Subcutaneous abdominal adipose tissue (tissue), 5 donors: ENCODE results near the gene CORO2B.

Experiments used
- H3K27ac ChIP-seq: one replicate; pipeline ENCODE4 v1.7.0; 2013; ENCODE audit warnings: low read depth, mild to moderate bottlenecking, inconsistent platforms, low read length, moderate library complexity
- H3K27me3 ChIP-seq, 5 donors: one replicate each; pipeline ENCODE4 v1.7.0; 2013; ENCODE audit warnings: low read length in 5 of 5, inconsistent platforms in 1 of 5; ENCODE audit not compliant: control insufficient read depth in 5 of 5, insufficient read depth in 4 of 5
- H3K36me3 ChIP-seq, 5 donors: one replicate each; pipeline ENCODE4 v1.7.0; 2013; ENCODE audit warnings: low read length in 5 of 5; ENCODE audit not compliant: control insufficient read depth in 5 of 5, insufficient read depth in 5 of 5
- H3K4me1 ChIP-seq, 5 donors: one replicate each; pipeline ENCODE4 v1.7.0; 2013; ENCODE audit warnings: low read length in 5 of 5, mild to moderate bottlenecking in 3 of 5, moderate library complexity in 1 of 5; ENCODE audit not compliant: control insufficient read depth in 5 of 5, insufficient read depth in 5 of 5
- H3K4me3 ChIP-seq, 5 donors: one replicate each; pipeline ENCODE4 v1.7.0; 2013; ENCODE audit warnings: low read length in 5 of 5, low read depth in 1 of 5
- H3K9ac ChIP-seq, 5 donors: one replicate each; pipeline ENCODE4 v1.7.0; 2013; ENCODE audit warnings: low read length in 5 of 5, mild to moderate bottlenecking in 4 of 5, moderate library complexity in 3 of 5
- H3K9me3 ChIP-seq, 5 donors: one replicate each; pipeline ENCODE4 v1.7.0; 2013; ENCODE audit warnings: low read length in 5 of 5; ENCODE audit not compliant: control insufficient read depth in 5 of 5
- donor health status: healthy.
- donor health status: healthy.
- donor health status: healthy.
- donor health status: healthy.
- donor health status: healthy.

The CORO2B gene

GRCh38 chr15:68572309-68572708 is 6.5 kb upstream of the CORO2B start:
- no peak overlapping the region for H3K27ac ChIP-seq
- H3K4me1 ChIP-seq = peaks cover 3 to 18% (median 12%) of the 10 kb centered on the region in 5 donors
- H3K4me3 ChIP-seq = no peak overlapping the region
- H3K36me3 ChIP-seq = no peaks in the 10 kb centered on the region
- peaks cover 0 to 6% (median 0%) of the 10 kb centered on the region in 5 donors for H3K27me3 ChIP-seq
- no peaks in the 10 kb centered on the region for H3K9me3 ChIP-seq
- H3K9ac ChIP-seq = no peak overlapping the region

DNA sequence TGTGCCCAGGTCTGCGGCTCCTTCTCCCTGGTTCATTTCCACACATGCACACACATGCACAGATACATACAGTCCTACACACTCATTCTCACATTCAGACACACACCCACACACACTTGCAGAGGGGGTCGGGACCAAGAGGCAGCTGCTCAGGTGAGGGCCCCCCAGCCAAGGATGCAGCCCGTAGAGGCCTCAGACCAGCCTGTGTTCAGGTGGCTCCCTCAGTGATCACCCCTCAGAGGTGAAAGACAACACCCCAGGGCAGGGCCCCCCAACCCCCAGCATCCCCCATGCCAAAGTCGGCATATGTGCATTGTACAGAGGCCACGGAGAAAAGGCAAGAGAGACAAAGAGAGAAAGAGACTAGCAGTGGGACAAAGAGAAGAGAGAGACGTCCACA is 5.9 kb upstream of the CORO2B start:
- Histone ChIP-seq H3K9me3 (no peaks in the 10 kb centered on the region), H3K36me3 (no peaks in the 10 kb centered on the region), H3K4me3 (no peak overlapping the region), H3K4me1 (peaks cover 4 to 24% (median 17%) of the 10 kb centered on the region in 5 donors), H3K9ac (no peak overlapping the region), H3K27me3 (peaks cover 0 to 6% (median 0%) of the 10 kb centered on the region in 5 donors), H3K27ac (no peak overlapping the region)

DNA sequence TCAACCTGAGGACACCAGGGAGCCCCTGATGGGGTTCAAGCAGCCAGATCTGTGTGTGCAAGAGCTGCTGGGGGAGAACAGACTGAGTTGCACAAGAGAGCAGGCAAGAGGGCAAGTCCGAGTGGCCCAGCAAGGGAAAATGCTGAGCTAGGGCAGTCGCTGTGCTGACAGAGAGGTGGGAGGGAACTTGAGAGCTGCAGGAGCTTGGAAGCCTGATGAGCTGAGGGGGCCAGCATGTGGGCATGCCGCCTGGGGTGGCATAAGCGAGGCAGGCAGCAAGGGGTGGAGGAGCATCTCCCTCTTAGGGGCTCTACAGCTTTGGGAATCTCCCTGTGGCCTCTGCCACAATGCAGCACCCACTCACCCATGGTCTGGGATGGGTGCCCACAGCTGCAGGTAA is 4.7 kb upstream of the CORO2B start:
- Histone ChIP-seq H3K9ac (no peak overlapping the region), H3K4me3 (no peak overlapping the region), H3K27me3 (peaks cover 0 to 6% (median 0%) of the 10 kb centered on the region in 5 donors), H3K36me3 (no peaks in the 10 kb centered on the region), H3K27ac (no peak overlapping the region), H3K9me3 (no peaks in the 10 kb centered on the region), H3K4me1 (peaks cover 7 to 28% (median 22%) of the 10 kb centered on the region in 5 donors)

DNA sequence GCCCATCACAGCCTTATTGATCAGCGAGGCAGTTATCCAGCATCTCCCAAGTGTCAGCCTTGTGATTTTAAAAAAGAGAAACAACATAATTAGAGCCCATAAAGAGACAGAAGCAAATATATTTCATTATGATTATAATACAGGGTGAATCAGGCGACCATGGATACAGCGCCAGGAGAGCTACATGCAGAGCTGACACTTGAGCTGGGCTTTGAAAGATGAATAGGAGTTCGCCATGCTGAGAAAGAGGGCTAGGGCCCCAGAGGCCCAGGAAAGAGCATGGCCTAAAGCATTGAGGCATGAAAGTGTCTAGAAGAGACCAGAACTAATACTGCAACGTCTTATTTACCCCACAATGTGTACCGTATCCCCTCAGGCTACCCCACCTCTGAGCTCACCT is 4.2 kb upstream of the CORO2B start:
- Histone ChIP-seq H3K27me3 (peaks cover 0 to 6% (median 0%) of the 10 kb centered on the region in 5 donors), H3K4me1 (peaks cover 7 to 32% (median 26%) of the 10 kb centered on the region in 5 donors), H3K27ac (no peak overlapping the region), H3K4me3 (no peak overlapping the region), H3K9me3 (no peaks in the 10 kb centered on the region), H3K36me3 (no peaks in the 10 kb centered on the region), H3K9ac (no peak overlapping the region)

DNA sequence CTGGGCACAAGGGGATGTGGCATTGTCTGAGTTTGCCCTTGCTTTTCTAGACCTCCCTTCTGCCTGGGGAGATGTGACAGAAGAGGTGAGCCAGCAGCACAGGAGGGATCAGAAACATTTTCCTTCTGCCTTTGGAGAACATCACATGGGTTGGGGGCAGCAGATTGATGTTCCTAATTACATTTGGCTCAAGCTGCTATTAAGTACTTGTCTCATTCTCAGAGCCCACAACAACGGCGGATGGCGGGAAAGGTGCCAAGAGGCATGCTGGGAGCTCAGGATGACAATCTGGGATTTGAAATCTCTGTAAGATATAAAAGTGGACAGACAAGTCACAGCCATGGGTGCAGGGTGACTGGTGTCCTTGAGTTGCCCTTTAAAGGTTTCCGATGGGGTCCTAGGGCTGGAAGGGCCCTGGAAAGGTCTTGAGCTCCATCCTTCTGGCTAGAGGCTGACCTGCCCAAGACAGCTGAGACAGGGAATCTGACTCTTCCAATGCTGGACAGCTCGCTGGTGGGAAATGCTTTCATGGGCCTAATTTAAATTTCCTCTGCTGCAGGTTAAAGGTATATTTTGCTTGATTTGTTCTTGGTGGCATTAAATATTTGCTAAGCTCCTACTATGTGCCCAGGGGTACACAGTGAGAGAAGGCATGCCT is 2.4 kb upstream of the CORO2B start:
- Histone ChIP-seq H3K27me3 (peaks cover 0 to 6% (median 0%) of the 10 kb centered on the region in 5 donors), H3K4me3 (no peak overlapping the region), H3K9ac (no peak overlapping the region), H3K4me1 (peaks cover 8 to 49% (median 43%) of the 10 kb centered on the region in 5 donors), H3K9me3 (no peaks in the 10 kb centered on the region), H3K27ac (no peak overlapping the region), H3K36me3 (no peaks in the 10 kb centered on the region)

DNA sequence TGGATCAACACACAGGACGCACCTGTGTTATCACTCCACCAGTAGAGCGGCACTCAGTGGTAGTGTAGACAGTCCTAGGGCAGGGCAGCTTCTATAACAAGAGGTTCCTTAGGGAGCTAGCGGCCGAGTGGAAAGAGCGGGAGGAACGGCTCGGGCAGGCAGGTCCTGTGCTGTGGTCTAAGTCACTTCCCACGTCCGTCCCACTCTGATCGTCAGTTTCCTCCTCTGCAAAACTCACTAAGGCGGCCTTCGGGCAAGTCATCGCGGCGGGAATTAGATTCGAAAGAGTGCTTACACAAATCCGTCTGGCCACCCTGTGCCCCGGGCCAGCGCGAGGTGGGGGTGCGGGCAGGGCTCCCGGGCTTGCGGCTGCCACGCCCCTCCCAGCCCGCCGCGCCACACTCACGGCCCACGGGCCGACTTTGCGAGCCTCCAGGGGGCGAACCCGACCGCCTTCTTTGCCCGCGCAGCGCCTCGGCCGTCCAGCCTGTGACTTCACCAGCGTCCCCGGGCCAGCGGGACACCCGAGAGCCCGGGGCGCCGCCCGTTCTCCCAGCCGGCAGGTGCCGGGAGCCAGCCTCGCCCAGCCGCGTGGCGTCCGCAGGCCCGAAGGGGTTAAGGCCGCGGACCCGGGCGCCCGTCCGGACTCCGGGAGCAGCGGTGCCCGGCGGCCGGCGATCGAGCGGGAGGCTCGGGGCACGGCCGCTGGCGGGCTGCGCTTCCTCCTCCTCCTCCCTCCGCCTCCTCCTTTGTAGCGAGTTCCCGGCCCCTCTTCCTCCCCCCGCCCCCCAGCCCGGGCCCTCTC is 416 bp upstream of the CORO2B start:
- no peaks in the 10 kb centered on the region for H3K9me3 ChIP-seq
- H3K27me3 ChIP-seq = peaks cover 0 to 4% (median 0%) of the 10 kb centered on the region in 5 donors
- H3K9ac ChIP-seq = peak overlapping the region in 4 of 5 donors; percentile 43 to 75 (median 64)
- H3K27ac ChIP-seq = peak overlapping the region; percentile 69
- peak overlapping the region; percentile 75 to 91 (median 76) for H3K4me3 ChIP-seq
- H3K36me3 ChIP-seq = no peaks in the 10 kb centered on the region
- H3K4me1 ChIP-seq = peaks cover 12 to 60% (median 53%) of the 10 kb centered on the region in 5 donors

- Histone ChIP-seq H3K36me3 (no peaks in the 10 kb centered on the region), H3K4me3 (peak overlapping the region; percentile 52 to 64 (median 57)), H3K9ac (peak overlapping the region in 2 of 5 donors; percentile 35 to 48), H3K27me3 (no peaks in the 10 kb centered on the region), H3K27ac (peak overlapping the region; percentile 72), H3K9me3 (no peaks in the 10 kb centered on the region), H3K4me1 (peaks cover 10 to 67% (median 60%) of the 10 kb centered on the region in 5 donors)
Measured at GRCh38 chr15:68580026-68580882, 1.5 kb downstream of the CORO2B start.

DNA sequence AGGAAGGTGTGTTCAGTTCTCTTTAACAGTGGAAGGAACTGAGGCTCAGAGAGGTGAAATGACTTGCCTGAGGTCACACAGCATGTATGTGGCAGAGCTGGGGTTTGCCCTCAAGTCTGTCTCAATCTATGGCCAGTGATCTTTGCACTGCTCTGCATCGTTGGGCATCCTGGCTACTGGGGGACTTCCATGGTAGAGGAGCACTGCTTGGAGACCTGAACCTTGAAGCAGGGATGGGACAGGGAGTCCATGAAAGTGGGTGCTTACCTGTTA is 2.0 kb downstream of the CORO2B start:
- Histone ChIP-seq H3K27ac (peak overlapping the region; percentile 23), H3K4me1 (peaks cover 12 to 72% (median 65%) of the 10 kb centered on the region in 5 donors), H3K36me3 (no peaks in the 10 kb centered on the region), H3K9ac (peak overlapping the region in 1 of 5 donors; percentile 38), H3K4me3 (no peak overlapping the region), H3K27me3 (no peaks in the 10 kb centered on the region), H3K9me3 (no peaks in the 10 kb centered on the region)

- Histone ChIP-seq H3K27ac (peak overlapping the region; percentile 50), H3K27me3 (no peaks in the 10 kb centered on the region), H3K4me3 (peak overlapping the region in 1 of 5 donors; percentile 36), H3K36me3 (no peaks in the 10 kb centered on the region), H3K9me3 (no peaks in the 10 kb centered on the region), H3K4me1 (peaks cover 12 to 76% (median 65%) of the 10 kb centered on the region in 5 donors), H3K9ac (peak overlapping the region in 3 of 5 donors; percentile 12 to 56 (median 12))
Measured at GRCh38 chr15:68581725-68582124, 2.9 kb downstream of the CORO2B start.
